HEK293 (cell line): ENCODE results near the gene MAPK12.

Source experiments
- CTCF ChIP-seq: fragments of 450-650 bp; formaldehyde crosslinking; IDR thresholded peaks from 2 replicates; pipeline ENCODE4 v1.5.1; 2016; ENCODE audit warnings: missing biosample characterization, missing genetic modification characterization
- ELK4 ChIP-seq: IDR thresholded peaks from 2 replicates; pipeline ENCODE4 v1.6.1; 2011; ENCODE audit warnings: mild to moderate bottlenecking, low read depth, low read length, borderline replicate concordance
- KLF1 ChIP-seq: fragments of 450-650 bp; formaldehyde crosslinking; IDR thresholded peaks from 2 replicates; pipeline ENCODE4 v1.5.1; 2016; ENCODE audit warnings: missing biosample characterization, missing genetic modification characterization
- MYNN ChIP-seq: fragments of 450-650 bp; formaldehyde crosslinking; IDR thresholded peaks from 2 replicates; pipeline ENCODE4 v1.5.1; 2016; ENCODE audit warnings: missing biosample characterization, missing genetic modification characterization, borderline replicate concordance
- SP2 ChIP-seq: fragments of 450-650 bp; formaldehyde crosslinking; IDR thresholded peaks from 2 replicates; pipeline ENCODE4 v1.5.1; 2016; ENCODE audit warnings: missing biosample characterization, missing genetic modification characterization
- YY1 ChIP-seq: fragments of 450-650 bp; formaldehyde crosslinking; IDR thresholded peaks from 2 replicates; pipeline ENCODE4 v1.5.1; 2018; ENCODE audit warnings: missing biosample characterization, missing genetic modification characterization
- ZBTB7A ChIP-seq: fragments of 450-650 bp; formaldehyde crosslinking; IDR thresholded peaks from 2 replicates; pipeline ENCODE4 v1.5.1; 2016; ENCODE audit warnings: low read depth, missing biosample characterization, missing genetic modification characterization
- ZFP69B ChIP-seq: fragments of 450-650 bp; formaldehyde crosslinking; IDR thresholded peaks from 2 replicates; pipeline ENCODE4 v1.5.1; 2016; ENCODE audit warnings: missing biosample characterization, missing genetic modification characterization
- ZNF548 ChIP-seq: fragments of 450-650 bp; formaldehyde crosslinking; IDR thresholded peaks from 2 replicates; pipeline ENCODE4 v1.5.1; 2016; ENCODE audit warnings: missing biosample characterization, missing genetic modification characterization
- TF ChIP-seq, protein P1 (sequence below): fragments of 450-650 bp; IDR thresholded peaks from 2 replicates; pipeline ENCODE4 v1.5.1; 2018; ENCODE audit warnings: missing biosample characterization, missing genetic modification characterization

GRCh38 chr22:50203288-50203687, 58.2 kb downstream of the MAPK12 start:
- TF ChIP-seq ELK4 (no peak), CTCF (tag by site-specific recombination) (no peak), MYNN (no peak), SP2 (no peak), ZNF548 (tag by site-specific recombination) (no peak), ZFP69B (tag by site-specific recombination) (no peak), YY1 (tag by site-specific recombination) (no peak), ZBTB7A (tag by site-specific recombination) (no peak), KLF1 (no peak)
- TF ChIP-seq, protein P1, sequence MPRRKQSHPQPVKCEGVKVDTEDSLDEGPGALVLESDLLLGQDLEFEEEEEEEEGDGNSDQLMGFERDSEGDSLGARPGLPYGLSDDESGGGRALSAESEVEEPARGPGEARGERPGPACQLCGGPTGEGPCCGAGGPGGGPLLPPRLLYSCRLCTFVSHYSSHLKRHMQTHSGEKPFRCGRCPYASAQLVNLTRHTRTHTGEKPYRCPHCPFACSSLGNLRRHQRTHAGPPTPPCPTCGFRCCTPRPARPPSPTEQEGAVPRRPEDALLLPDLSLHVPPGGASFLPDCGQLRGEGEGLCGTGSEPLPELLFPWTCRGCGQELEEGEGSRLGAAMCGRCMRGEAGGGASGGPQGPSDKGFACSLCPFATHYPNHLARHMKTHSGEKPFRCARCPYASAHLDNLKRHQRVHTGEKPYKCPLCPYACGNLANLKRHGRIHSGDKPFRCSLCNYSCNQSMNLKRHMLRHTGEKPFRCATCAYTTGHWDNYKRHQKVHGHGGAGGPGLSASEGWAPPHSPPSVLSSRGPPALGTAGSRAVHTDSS, result no peak
